ENCODE measurements around the gene LRRC40. TPM values are rescaled to one million over a fixed set of nuclear protein-coding genes. Genes with fewer than 3 reads are reported as not detected.

Gene LRRC40
- total and polyA plus RNA-seq, 8 donors: 1.4 to 32.7 (median 5.9) TPM

DNA sequence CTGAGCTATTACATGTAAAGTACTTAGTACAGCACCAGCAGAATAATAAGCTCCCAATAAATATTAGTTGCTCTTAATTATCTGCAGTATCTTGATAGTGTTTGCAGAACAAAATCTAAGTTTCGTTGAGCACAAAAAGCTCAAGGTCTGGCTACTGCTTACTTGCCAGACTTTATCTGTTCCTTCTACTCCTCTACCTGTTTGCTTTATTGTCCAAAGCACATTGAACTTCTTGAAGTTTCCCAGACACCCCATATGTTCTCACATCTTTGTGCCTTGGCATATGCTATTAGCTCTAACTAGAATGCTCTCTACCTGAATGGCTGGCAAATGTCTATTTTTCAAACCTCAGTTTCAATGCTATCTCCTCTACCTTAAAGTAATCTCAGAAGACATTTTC, 54.9 kb downstream of the LRRC40 start:
- intact Hi-C loops (cut with DNase I; ENCODE audit: low total_unique reads): no loop called here
- WGBS, 5 donors: 38 to 68% (median 58%) methylated on average over 1 of the region's 1 CpG
- no peak for DNase-seq
- H3K9me3 ChIP-seq: no peaks in the 10 kb centered on the region
- H3K4me3 ChIP-seq: no peak overlapping the region
- H3K4me1 ChIP-seq: no peaks in the 10 kb centered on the region
- peaks cover 0 to 51% (median 33%) of the 10 kb centered on the region in 4 donors for H3K36me3 ChIP-seq
- TF ChIP-seq POLR2A (IDR thresholded peaks at IDR 0.05): no peak
- TF ChIP-seq, protein P1, sequence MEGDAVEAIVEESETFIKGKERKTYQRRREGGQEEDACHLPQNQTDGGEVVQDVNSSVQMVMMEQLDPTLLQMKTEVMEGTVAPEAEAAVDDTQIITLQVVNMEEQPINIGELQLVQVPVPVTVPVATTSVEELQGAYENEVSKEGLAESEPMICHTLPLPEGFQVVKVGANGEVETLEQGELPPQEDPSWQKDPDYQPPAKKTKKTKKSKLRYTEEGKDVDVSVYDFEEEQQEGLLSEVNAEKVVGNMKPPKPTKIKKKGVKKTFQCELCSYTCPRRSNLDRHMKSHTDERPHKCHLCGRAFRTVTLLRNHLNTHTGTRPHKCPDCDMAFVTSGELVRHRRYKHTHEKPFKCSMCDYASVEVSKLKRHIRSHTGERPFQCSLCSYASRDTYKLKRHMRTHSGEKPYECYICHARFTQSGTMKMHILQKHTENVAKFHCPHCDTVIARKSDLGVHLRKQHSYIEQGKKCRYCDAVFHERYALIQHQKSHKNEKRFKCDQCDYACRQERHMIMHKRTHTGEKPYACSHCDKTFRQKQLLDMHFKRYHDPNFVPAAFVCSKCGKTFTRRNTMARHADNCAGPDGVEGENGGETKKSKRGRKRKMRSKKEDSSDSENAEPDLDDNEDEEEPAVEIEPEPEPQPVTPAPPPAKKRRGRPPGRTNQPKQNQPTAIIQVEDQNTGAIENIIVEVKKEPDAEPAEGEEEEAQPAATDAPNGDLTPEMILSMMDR (IDR thresholded peaks at IDR 0.05): no peak
- TF ChIP-seq EP300 (IDR thresholded peaks at IDR 0.05): no peak
- no peak for TF ChIP-seq POLR2AphosphoS5 (IDR thresholded peaks at IDR 0.05)
- no peak overlapping the region for H3K27ac ChIP-seq
- H3K27me3 ChIP-seq: no peaks in the 10 kb centered on the region

DNA sequence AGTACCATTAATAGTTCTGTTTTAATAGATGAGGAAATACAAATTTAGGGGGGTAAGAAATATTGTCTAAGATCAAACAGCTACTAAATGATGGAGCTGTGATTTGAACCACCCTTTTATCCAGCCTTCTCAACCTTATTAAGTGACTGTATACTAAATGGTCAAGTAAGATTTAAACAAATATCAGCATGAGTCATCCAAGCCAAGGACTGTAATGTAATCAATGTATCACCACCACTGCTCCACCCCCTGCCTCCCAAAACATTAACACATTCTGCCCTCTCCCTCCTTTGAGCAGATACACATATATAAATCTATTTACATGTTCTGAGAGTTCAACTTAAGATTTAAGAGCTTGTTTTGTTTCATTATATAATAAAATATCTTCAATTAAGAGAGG, 58.9 kb downstream of the LRRC40 start:
- TF ChIP-seq POLR2AphosphoS5 (IDR thresholded peaks at IDR 0.05) (no peak), POLR2A (IDR thresholded peaks at IDR 0.05) (no peak), EP300 (IDR thresholded peaks at IDR 0.05) (no peak)
- TF ChIP-seq, protein P1 (IDR thresholded peaks at IDR 0.05): no peak
- DNase-seq: peak in 1 of 2 donors; percentile 9
- Histone ChIP-seq H3K27me3 (no peaks in the 10 kb centered on the region), H3K27ac (no peak overlapping the region), H3K4me3 (no peak overlapping the region), H3K4me1 (peaks cover 0 to 9% (median 2%) of the 10 kb centered on the region in 4 donors), H3K36me3 (peaks cover 9 to 55% (median 41%) of the 10 kb centered on the region in 4 donors), H3K9me3 (no peaks in the 10 kb centered on the region)
- intact Hi-C loops (cut with DNase I; ENCODE audit: low total_unique reads): no loop called here

DNA sequence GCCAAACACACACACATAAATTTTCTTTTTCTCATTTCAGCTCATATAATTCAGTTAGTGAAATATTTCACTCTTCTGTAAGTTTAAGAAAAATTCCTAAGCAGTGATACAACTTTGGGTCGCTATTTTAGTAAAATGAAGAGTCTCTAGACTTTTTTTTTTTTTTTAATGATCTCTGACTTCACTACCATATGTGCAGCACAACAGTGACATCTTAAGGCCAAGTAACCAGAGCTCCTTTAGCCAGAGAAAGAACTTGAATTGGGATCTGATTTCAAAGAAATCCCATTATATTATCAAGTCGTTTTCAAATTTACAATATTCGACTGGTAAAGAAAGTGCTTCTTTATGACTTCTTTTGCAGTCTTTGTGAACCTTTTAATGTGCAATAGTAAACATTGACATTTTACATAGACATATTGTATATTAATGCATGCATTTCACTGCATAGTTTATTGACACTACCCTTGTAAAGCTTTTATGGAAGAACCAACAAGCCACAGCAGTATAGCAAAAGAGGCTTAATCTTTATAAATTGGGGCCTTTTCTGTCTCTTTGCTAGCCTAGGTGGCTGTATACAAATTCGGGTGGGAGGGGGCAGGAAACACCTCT, 62.2 kb downstream of the LRRC40 start:
- Histone ChIP-seq H3K27me3 (no peaks in the 10 kb centered on the region), H3K4me1 (peaks cover 0 to 25% (median 10%) of the 10 kb centered on the region in 4 donors), H3K9me3 (no peaks in the 10 kb centered on the region), H3K4me3 (no peak overlapping the region), H3K27ac (no peak overlapping the region), H3K36me3 (peaks cover 9 to 33% (median 23%) of the 10 kb centered on the region in 4 donors)
- intact Hi-C loops (cut with DNase I; ENCODE audit: low total_unique reads): no loop called here
- TF ChIP-seq, protein P1 (IDR thresholded peaks at IDR 0.05): no peak
- no peak for TF ChIP-seq EP300 (IDR thresholded peaks at IDR 0.05)
- no peak for TF ChIP-seq POLR2A (IDR thresholded peaks at IDR 0.05)
- peak in 1 of 2 donors; percentile 62 for DNase-seq
- 57 to 66% (median 60%) methylated on average over 4 of the region's 4 CpGs for WGBS, 5 donors

DNA sequence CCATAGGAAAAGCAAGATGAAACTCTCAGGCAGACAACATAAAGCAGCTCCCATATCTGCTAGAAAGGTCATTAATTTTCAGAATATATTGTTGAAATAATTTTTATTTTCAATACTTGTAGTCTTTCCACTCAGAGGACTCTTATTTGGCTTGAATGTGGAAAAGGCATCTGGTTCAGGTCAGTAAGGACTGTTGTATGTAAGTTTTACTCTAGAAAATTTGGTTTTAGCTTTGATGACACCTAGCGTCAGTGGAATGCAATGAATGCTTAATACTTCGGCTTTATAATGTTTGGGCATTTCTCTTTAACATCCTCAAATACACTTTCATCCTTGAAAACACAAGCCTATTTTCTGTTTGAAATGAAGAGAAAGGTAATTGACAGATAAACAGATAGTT, 63.3 kb downstream of the LRRC40 start:
- TF ChIP-seq POLR2AphosphoS5 (IDR thresholded peaks at IDR 0.05): no peak
- no peak for TF ChIP-seq POLR2A (IDR thresholded peaks at IDR 0.05)
- no peak for TF ChIP-seq EP300 (IDR thresholded peaks at IDR 0.05)
- TF ChIP-seq, protein P1 (IDR thresholded peaks at IDR 0.05): no peak
- peak in 1 of 2 donors; percentile 76 for DNase-seq
- intact Hi-C loops (cut with DNase I; ENCODE audit: low total_unique reads): no loop called here
- Histone ChIP-seq H3K27ac (no peak overlapping the region), H3K4me3 (no peak overlapping the region), H3K27me3 (no peaks in the 10 kb centered on the region), H3K9me3 (no peaks in the 10 kb centered on the region), H3K4me1 (peaks cover 0 to 25% (median 10%) of the 10 kb centered on the region in 4 donors), H3K36me3 (peaks cover 9 to 23% (median 15%) of the 10 kb centered on the region in 4 donors)
- WGBS, 5 donors: 48 to 68% (median 60%) methylated on average over 2 of the region's 2 CpGs
